ENCODE results near the gene MAML3. TPM values are rescaled to one million over a fixed set of nuclear protein-coding genes. Genes with fewer than 3 reads are reported as not detected.
A peak's percentile ranks its signal among the peaks of the same experiment; 100 is the strongest.

MAML3 gene
- total RNA-seq, 4 donors from 2014 or later, result 18.2 to 42.7 (median 28.6) TPM

DNA sequence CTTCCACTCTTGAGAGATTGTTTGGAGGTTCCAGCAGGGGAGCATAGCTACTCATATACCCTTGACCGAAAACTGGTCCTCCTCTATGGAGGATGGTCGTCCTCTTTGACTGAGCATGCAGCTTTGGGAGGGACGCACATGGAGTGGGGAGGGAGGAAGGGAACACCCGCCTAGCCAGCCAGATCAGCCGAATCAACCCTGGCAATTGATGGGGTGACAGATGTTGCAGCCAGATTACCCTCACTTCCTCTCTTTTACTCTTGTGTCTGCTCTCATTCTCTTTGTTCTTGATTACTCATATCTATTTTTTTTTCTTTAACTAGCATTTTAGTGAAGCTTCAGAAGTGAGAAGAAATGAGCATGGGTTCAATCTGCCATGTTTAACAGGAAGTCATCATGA lies 468.8 kb downstream of the MAML3 start:
- no peak for DNase-seq (ENCODE audit: low spot score in 2 of 2)
- no peak overlapping the region for H3K27ac ChIP-seq
- H3K36me3 ChIP-seq, result peaks cover 3% of the 10 kb centered on the region
- H3K4me3 ChIP-seq, result no peak overlapping the region
- TF ChIP-seq POLR2A (IDR thresholded peaks at IDR 0.05) (no peak), EP300 (IDR thresholded peaks at IDR 0.05) (no peak), CTCF (IDR thresholded peaks at IDR 0.05) (no peak), POLR2AphosphoS5 (IDR thresholded peaks at IDR 0.05) (no peak)
- 77% methylated on average over 5 of the region's 5 CpGs for WGBS
- H3K27me3 ChIP-seq, result no peaks in the 10 kb centered on the region
- H3K4me1 ChIP-seq, result peaks cover 19% of the 10 kb centered on the region
- no peaks in the 10 kb centered on the region for H3K9me3 ChIP-seq

DNA sequence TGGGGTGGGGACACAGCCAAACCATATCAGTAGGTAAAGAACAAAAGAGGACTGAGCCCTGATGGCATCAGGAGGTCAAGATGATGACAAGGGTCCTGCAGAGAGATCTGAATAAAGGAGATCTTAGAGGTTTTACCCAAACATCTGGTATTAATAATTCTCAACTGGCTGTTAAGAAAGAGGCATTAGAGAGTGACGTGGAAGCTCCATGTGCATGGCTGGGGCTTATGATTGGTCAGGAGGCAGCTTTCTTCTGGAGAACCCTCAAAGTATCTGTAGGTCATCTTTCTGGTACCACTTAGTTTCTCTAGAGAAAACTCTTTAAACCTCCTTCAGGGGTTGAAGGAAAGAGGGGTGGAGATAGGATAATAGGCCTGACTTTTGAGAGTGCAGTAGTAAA lies 469.6 kb downstream of the MAML3 start:
- peaks cover 19% of the 10 kb centered on the region for H3K4me1 ChIP-seq

DNA sequence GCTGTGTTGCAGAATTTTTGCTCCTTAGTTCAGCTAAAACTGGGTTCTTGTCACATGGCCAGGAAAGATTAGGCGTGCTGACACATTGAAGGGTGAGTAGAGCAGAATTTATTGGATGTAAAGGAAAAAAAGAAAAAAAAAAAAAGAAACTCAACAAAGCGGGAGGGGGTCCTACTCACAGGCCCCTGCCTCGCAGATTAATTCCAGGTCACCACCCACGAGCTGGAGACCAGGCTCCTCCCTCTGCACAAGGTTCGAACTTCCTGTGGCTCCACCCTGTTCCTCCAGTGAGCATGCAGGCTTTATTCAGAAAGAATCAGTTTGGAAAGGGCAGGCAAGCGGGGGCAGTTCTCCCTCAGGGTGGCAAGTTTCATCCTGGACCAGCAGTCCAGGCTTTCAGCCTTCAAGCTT lies 471.2 kb downstream of the MAML3 start:
- H3K27ac ChIP-seq, result peak overlapping the region; percentile 63
- no peaks in the 10 kb centered on the region for H3K27me3 ChIP-seq
- no peak overlapping the region for H3K4me3 ChIP-seq
- no peaks in the 10 kb centered on the region for H3K9me3 ChIP-seq
- 32% methylated on average over 6 of the region's 6 CpGs for WGBS
- TF ChIP-seq POLR2A (IDR thresholded peaks at IDR 0.05) (no peak), CTCF (IDR thresholded peaks at IDR 0.05) (no peak), POLR2AphosphoS5 (IDR thresholded peaks at IDR 0.05) (no peak), EP300 (IDR thresholded peaks at IDR 0.05) (no peak)
- peaks cover 19% of the 10 kb centered on the region for H3K4me1 ChIP-seq
- peaks cover 12% of the 10 kb centered on the region for H3K36me3 ChIP-seq
- no peak for DNase-seq (ENCODE audit: low spot score in 2 of 2)

More for the DNA sequence above, 469.6 kb downstream of the MAML3 start:
- H3K4me3 ChIP-seq, result no peak overlapping the region
- H3K36me3 ChIP-seq, result peaks cover 3% of the 10 kb centered on the region
- WGBS, result 73% methylated on average over 1 of the region's 1 CpG
- TF ChIP-seq CTCF (IDR thresholded peaks at IDR 0.05), result no peak
- TF ChIP-seq EP300 (IDR thresholded peaks at IDR 0.05), result no peak
- no peak for TF ChIP-seq POLR2AphosphoS5 (IDR thresholded peaks at IDR 0.05)
- H3K27ac ChIP-seq, result no peak overlapping the region
- no peaks in the 10 kb centered on the region for H3K9me3 ChIP-seq
- no peak for DNase-seq (ENCODE audit: low spot score in 2 of 2)
- no peaks in the 10 kb centered on the region for H3K27me3 ChIP-seq

DNA sequence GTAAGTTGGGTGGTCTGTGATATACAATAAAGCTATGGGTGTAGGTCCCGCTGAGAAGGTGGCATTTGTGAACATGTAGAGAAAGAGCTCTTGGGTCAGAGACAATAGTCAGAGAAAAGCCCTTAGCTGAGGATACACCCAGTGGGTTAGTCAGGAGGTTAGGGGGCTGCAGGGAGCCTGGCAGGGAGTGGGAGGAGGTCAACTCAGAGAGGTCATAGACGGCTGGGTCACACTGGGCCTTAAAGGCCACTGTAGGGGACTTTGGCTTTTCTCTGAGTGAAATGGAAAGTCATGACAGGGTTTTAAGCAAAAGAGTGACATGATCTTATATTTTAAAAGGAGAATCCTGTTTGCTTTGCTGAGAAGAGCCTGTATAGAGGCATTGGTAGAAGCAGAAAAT lies 471.7 kb downstream of the MAML3 start:
- no peaks in the 10 kb centered on the region for H3K9me3 ChIP-seq
- peak overlapping the region; percentile 63 for H3K27ac ChIP-seq
- no peak overlapping the region for H3K4me3 ChIP-seq
- 77% methylated on average over 2 of the region's 2 CpGs for WGBS
- H3K27me3 ChIP-seq, result no peaks in the 10 kb centered on the region
- TF ChIP-seq CTCF (IDR thresholded peaks at IDR 0.05) (no peak), EP300 (IDR thresholded peaks at IDR 0.05) (no peak)
- H3K36me3 ChIP-seq, result peaks cover 12% of the 10 kb centered on the region
- DNase-seq (ENCODE audit: low spot score in 2 of 2), result no peak
- H3K4me1 ChIP-seq, result peaks cover 19% of the 10 kb centered on the region

- Histone ChIP-seq H3K36me3 (peaks cover 11% of the 10 kb centered on the region), H3K27ac (no peak overlapping the region), H3K9me3 (no peaks in the 10 kb centered on the region), H3K4me1 (peaks cover 18% of the 10 kb centered on the region), H3K4me3 (no peak overlapping the region), H3K27me3 (no peaks in the 10 kb centered on the region)
- no peak for TF ChIP-seq POLR2AphosphoS5 (IDR thresholded peaks at IDR 0.05)
- TF ChIP-seq EP300 (IDR thresholded peaks at IDR 0.05), result no peak
- TF ChIP-seq CTCF (IDR thresholded peaks at IDR 0.05), result no peak
- no peak for TF ChIP-seq POLR2A (IDR thresholded peaks at IDR 0.05)
- 62% methylated on average over 4 of the region's 4 CpGs for WGBS
- no peak for DNase-seq (ENCODE audit: low spot score in 2 of 2)
Measured at GRCh38 chr4:139676913-139677585, 476.9 kb downstream of the MAML3 start.

Data from suprapubic skin (tissue), 4 donors.